Heart left ventricle (tissue), 16 donors: ENCODE measurements around the gene NR4A1. TPM values are rescaled to one million over a fixed set of nuclear protein-coding genes. Genes with fewer than 3 reads are reported as not detected.

ENCODE experiments used
- ATAC-seq, 4 donors: fragments of 200-7000 bp; cut with Tn5 transposase; one replicate each; pipeline ENCODE4 v1.9.1; 2020 to 2022; ENCODE audit warnings: moderate library complexity in 4 of 4, mild to moderate bottlenecking in 3 of 4, moderate number of reproducible peaks in 1 of 4
- DNase-seq, 5 donors: peaks; one replicate each; pipeline ENCODE4 v3.0.0-alpha.2; 2020
- H3K27ac ChIP-seq, 12 donors: fragments of 200-600 bp; sonication (generic) in 4 of 12; one replicate each; pipeline versions ENCODE4 v1.5.0 to v1.8.0; 2016 to 2022; ENCODE audit warnings: mild to moderate bottlenecking in 2 of 12
- H3K27me3 ChIP-seq, 9 donors: fragments of 200-600 bp; sonication (generic) in 2 of 9; one replicate each; pipeline versions ENCODE4 v1.5.1 to v1.8.0; 2016 to 2022; ENCODE audit warnings: mild to moderate bottlenecking in 3 of 9
- H3K36me3 ChIP-seq, 9 donors: fragments of 200-600 bp; sonication (generic) in 2 of 9; one replicate each; pipeline versions ENCODE4 v1.5.0 to v1.8.0; 2018 to 2022; ENCODE audit warnings: mild to moderate bottlenecking in 2 of 9
- H3K4me1 ChIP-seq, 12 donors: fragments of 200-600 bp; sonication (generic) in 4 of 12; one replicate each; pipeline versions ENCODE4 v1.5.0 to v1.8.0; 2016 to 2022; ENCODE audit warnings: mild to moderate bottlenecking in 3 of 12
- H3K4me3 ChIP-seq, 12 donors: fragments of 200-600 bp; sonication (generic) in 4 of 12; one replicate each; pipeline versions ENCODE4 v1.5.0 to v1.8.0; 2017 to 2022; ENCODE audit warnings: mild to moderate bottlenecking in 9 of 12, moderate library complexity in 4 of 12
- H3K9me3 ChIP-seq, 12 donors: fragments of 200-600 bp; sonication (generic) in 4 of 12; one replicate each; pipeline versions ENCODE4 v1.5.0 to v1.8.0; 2016 to 2022; ENCODE audit warnings: mild to moderate bottlenecking in 1 of 12
- POLR2A ChIP-seq, 2 donors: fragments of 450-650 bp; IDR thresholded peaks; one replicate each; pipeline ENCODE4 v1.6.1; 2017; ENCODE audit warnings: antibody characterized with exemption in 2 of 2, mild to moderate bottlenecking in 2 of 2, moderate library complexity in 2 of 2
- WGBS, 4 donors: extraction: QIAGEN DNeasy Blood & Tissue Kit in 2 of 4; methylation state at CpG; one replicate each; pipeline versions ENCODE4 v1.1.5 to v1.1.7; 2013 to 2018; 5-methylcytosine and 5-hydroxymethylcytosine counted together
- intact Hi-C, 10 donors: fragments of 100-400 bp; cut with DNase I; formaldehyde crosslinking; loops; one replicate each; pipeline versions ENCODE4 v1.11.1 to v1.14.2; 2022
- polyA plus RNA-seq, 2 donors: library from polyadenylated mRNA; stranded (reverse); fragments of 200-250 nt; gene quantifications; one replicate each; pipeline ENCODE4 v1.2.3, GENCODE V29; 2013
- total RNA-seq, 9 donors: library from RNA; depleted of rRNA in 2 of 9; stranded (reverse); fragments of >200 nt in 2 of 9; fragmentation: NEBNext Ultra II Directional in 3 of 9; extraction: Animal tissue kit (Norgen Biotek cat#: 25700) in 3 of 9; gene quantifications; one replicate each; pipeline versions ENCODE4 v1.1.0 to v1.2.4, GENCODE V29; 2016 to 2023
- TF ChIP-seq, protein P1 (sequence below), 12 donors: fragments of 200-600 bp; sonication (generic) in 4 of 12; IDR thresholded peaks; one replicate each; pipeline versions ENCODE4 v1.5.0 to v1.8.0; 2018 to 2022; ENCODE audit warnings: antibody characterized with exemption in 12 of 12, mild to moderate bottlenecking in 5 of 12
- donor health status: ischemic (EF 13 %, LVEDD 7.1; RV severe dilation, severe dysfunction).
- donor health status: healthy with polysubstance abuse.
- donor health status: DM: no; HTN: yes; CAD: no.
- donor health status: DM: no; HTN: no; CAD: no.
- donor health status: ischemic (EF 25% LVEDD 6.9; RV normal size, moderate dysfunction).
- donor health status: ischemic (EF 25% LVEDD 5.7; RV mildly dilated, moderate dysfunction).
- donor health status: healthy.
- donor health status: DM: yes; HTN: yes; CAD: no.
- donor health status: ischemic (EF 35%, LVEDD 5.7; RV mildly dilated, moderate dysfunction).
- donor health status: nonischemic (EF 11% LVEDD 7.7; RV severe dilation, severe dysfunction).
- donor health status: DM: yes; HTN: yes; CAD: no.
- donor health status: PGD.
- donor health status: ischemic (EF 29% LVEDD 5.4; RV normal size, mild dysfunction).
- donor health status: nonischemic (EF 23%, LVEDD 6.1; RV moderate dilation, normal function).

Gene NR4A1
- total and polyA plus RNA-seq, 11 donors: 22.0 to 140 (median 46.0) TPM

GRCh38 chr12:52060498-52061177 lies 9.4 kb downstream of the NR4A1 start:
- H3K4me3 ChIP-seq: no peak overlapping the region
- intact Hi-C loops: no loop called here
- WGBS, 4 donors: 82 to 84% (median 83%) methylated on average over 9 to 14 of the region's 14 CpGs
- peaks cover 0 to 45% (median 38%) of the 10 kb centered on the region in 9 donors for H3K36me3 ChIP-seq
- no peaks in the 10 kb centered on the region for H3K9me3 ChIP-seq
- TF ChIP-seq, protein P1, sequence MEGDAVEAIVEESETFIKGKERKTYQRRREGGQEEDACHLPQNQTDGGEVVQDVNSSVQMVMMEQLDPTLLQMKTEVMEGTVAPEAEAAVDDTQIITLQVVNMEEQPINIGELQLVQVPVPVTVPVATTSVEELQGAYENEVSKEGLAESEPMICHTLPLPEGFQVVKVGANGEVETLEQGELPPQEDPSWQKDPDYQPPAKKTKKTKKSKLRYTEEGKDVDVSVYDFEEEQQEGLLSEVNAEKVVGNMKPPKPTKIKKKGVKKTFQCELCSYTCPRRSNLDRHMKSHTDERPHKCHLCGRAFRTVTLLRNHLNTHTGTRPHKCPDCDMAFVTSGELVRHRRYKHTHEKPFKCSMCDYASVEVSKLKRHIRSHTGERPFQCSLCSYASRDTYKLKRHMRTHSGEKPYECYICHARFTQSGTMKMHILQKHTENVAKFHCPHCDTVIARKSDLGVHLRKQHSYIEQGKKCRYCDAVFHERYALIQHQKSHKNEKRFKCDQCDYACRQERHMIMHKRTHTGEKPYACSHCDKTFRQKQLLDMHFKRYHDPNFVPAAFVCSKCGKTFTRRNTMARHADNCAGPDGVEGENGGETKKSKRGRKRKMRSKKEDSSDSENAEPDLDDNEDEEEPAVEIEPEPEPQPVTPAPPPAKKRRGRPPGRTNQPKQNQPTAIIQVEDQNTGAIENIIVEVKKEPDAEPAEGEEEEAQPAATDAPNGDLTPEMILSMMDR (IDR thresholded peaks at IDR 0.05): no peak
- no peak for TF ChIP-seq POLR2A (IDR thresholded peaks at IDR 0.05)
- DNase-seq: peak in 2 of 5 donors; percentile 27
- peak overlapping the region in 1 of 12 donors; percentile 50 for H3K27ac ChIP-seq
- H3K27me3 ChIP-seq: no peaks in the 10 kb centered on the region
- H3K4me1 ChIP-seq: peaks cover 0 to 34% (median 18%) of the 10 kb centered on the region in 12 donors
- peak in 3 of 4 donors; percentile 0 to 4 (median 2) for ATAC-seq

GRCh38 chr12:52061470-52062166 lies 10.4 kb downstream of the NR4A1 start:
- no peak overlapping the region for H3K4me3 ChIP-seq
- intact Hi-C loops: no loop called here
- WGBS, 4 donors: 45 to 83% (median 70%) methylated on average over 3 to 12 of the region's 12 CpGs
- no peaks in the 10 kb centered on the region for H3K27me3 ChIP-seq
- no peaks in the 10 kb centered on the region for H3K9me3 ChIP-seq
- ATAC-seq (no peak), DNase-seq (peak in 1 of 5 donors; percentile 27)
- H3K36me3 ChIP-seq: peaks cover 0 to 36% (median 31%) of the 10 kb centered on the region in 9 donors
- TF ChIP-seq, protein P1 (IDR thresholded peaks at IDR 0.05): no peak
- TF ChIP-seq POLR2A (IDR thresholded peaks at IDR 0.05): no peak
- peak overlapping the region in 9 of 12 donors; percentile 39 to 88 (median 73) for H3K27ac ChIP-seq
- peaks cover 0 to 32% (median 18%) of the 10 kb centered on the region in 12 donors for H3K4me1 ChIP-seq

GRCh38 chr12:52062167-52063081 lies 11.2 kb downstream of the NR4A1 start:
- Histone ChIP-seq H3K4me1 (peaks cover 0 to 30% (median 18%) of the 10 kb centered on the region in 12 donors), H3K9me3 (no peaks in the 10 kb centered on the region), H3K27me3 (no peaks in the 10 kb centered on the region), H3K4me3 (no peak overlapping the region), H3K27ac (peak overlapping the region; percentile 27 to 88 (median 72)), H3K36me3 (peaks cover 0 to 28% (median 23%) of the 10 kb centered on the region in 9 donors)
- ATAC-seq (peak in 2 of 4 donors; percentile 0), DNase-seq (peak in 1 of 5 donors; percentile 38)
- intact Hi-C loops: no loop called here
- 61 to 82% (median 75%) methylated on average over 3 to 6 of the region's 6 CpGs for WGBS, 4 donors
- TF ChIP-seq, protein P1 (IDR thresholded peaks at IDR 0.05): no peak
- TF ChIP-seq POLR2A (IDR thresholded peaks at IDR 0.05): no peak
